ENCODE measurements around the gene GRID2.

Gene GRID2

DNA sequence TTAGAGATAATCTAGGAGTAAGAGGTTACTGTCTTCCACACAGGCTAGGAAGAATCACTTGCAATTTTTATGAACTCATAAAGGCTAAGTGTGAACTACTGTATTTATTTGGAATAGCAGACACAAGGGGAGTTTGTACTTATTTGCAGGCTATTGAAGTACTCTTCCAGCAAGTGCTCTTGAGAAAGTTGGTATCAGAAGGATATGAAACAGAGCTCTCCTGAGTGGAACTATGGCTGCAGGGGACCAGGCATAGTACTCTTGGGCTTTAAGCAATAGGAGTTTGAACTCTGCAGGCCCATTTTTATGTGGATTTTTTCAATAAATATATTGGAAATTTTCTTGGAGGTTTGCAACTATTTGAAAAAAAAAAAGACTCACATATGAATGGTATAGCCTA, 768.5 kb downstream of the GRID2 start:
- no peak for TF ChIP-seq SIN3A (IDR thresholded peaks at IDR 0.05; ENCODE audit: borderline replicate concordance, insufficient read depth, low read length)
- no peak for TF ChIP-seq TAF1 (IDR thresholded peaks at IDR 0.05; ENCODE audit: borderline replicate concordance, insufficient read depth, low read length)
- no peak for TF ChIP-seq FOXP2 (optimal IDR thresholded peaks at IDR 0.05; ENCODE audit: borderline replicate concordance, extremely low read depth, extremely low read length, insufficient read depth)
- TF ChIP-seq POLR2AphosphoS5 (IDR thresholded peaks at IDR 0.05; ENCODE audit: low read depth, low read length), result no peak
- TF ChIP-seq, protein P1, sequence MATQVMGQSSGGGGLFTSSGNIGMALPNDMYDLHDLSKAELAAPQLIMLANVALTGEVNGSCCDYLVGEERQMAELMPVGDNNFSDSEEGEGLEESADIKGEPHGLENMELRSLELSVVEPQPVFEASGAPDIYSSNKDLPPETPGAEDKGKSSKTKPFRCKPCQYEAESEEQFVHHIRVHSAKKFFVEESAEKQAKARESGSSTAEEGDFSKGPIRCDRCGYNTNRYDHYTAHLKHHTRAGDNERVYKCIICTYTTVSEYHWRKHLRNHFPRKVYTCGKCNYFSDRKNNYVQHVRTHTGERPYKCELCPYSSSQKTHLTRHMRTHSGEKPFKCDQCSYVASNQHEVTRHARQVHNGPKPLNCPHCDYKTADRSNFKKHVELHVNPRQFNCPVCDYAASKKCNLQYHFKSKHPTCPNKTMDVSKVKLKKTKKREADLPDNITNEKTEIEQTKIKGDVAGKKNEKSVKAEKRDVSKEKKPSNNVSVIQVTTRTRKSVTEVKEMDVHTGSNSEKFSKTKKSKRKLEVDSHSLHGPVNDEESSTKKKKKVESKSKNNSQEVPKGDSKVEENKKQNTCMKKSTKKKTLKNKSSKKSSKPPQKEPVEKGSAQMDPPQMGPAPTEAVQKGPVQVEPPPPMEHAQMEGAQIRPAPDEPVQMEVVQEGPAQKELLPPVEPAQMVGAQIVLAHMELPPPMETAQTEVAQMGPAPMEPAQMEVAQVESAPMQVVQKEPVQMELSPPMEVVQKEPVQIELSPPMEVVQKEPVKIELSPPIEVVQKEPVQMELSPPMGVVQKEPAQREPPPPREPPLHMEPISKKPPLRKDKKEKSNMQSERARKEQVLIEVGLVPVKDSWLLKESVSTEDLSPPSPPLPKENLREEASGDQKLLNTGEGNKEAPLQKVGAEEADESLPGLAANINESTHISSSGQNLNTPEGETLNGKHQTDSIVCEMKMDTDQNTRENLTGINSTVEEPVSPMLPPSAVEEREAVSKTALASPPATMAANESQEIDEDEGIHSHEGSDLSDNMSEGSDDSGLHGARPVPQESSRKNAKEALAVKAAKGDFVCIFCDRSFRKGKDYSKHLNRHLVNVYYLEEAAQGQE (IDR thresholded peaks at IDR 0.05; ENCODE audit: insufficient read depth in 1 of 2, low read depth in 2 of 2, low read length in 2 of 2), result no peak

DNA sequence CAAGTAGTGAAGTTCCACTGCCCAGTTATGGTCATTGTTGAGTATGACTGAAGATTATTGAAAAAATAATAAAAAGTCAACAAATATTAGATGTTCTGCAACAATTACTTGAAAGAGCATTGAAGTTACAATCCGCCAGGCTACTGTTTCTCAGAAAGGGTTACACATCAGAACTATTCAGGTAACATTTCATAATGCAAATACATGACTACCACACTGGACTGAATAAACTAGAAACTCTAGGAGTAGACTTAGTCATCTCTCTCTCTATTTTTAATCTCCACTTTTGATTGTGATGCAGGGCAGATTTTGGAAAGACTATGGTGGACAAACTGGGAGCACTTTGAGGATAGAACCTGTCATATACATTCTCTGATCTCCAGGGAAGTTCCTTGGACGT, 776.5 kb downstream of the GRID2 start:
- no peak for TF ChIP-seq SIN3A (IDR thresholded peaks at IDR 0.05; ENCODE audit: borderline replicate concordance, insufficient read depth, low read length)
- no peak for TF ChIP-seq POLR2AphosphoS5 (IDR thresholded peaks at IDR 0.05; ENCODE audit: low read depth, low read length)
- TF ChIP-seq FOXP2 (optimal IDR thresholded peaks at IDR 0.05; ENCODE audit: borderline replicate concordance, extremely low read depth, extremely low read length, insufficient read depth), result no peak
- TF ChIP-seq, protein P1 (IDR thresholded peaks at IDR 0.05; ENCODE audit: insufficient read depth in 1 of 2, low read depth in 2 of 2, low read length in 2 of 2), result no peak

DNA sequence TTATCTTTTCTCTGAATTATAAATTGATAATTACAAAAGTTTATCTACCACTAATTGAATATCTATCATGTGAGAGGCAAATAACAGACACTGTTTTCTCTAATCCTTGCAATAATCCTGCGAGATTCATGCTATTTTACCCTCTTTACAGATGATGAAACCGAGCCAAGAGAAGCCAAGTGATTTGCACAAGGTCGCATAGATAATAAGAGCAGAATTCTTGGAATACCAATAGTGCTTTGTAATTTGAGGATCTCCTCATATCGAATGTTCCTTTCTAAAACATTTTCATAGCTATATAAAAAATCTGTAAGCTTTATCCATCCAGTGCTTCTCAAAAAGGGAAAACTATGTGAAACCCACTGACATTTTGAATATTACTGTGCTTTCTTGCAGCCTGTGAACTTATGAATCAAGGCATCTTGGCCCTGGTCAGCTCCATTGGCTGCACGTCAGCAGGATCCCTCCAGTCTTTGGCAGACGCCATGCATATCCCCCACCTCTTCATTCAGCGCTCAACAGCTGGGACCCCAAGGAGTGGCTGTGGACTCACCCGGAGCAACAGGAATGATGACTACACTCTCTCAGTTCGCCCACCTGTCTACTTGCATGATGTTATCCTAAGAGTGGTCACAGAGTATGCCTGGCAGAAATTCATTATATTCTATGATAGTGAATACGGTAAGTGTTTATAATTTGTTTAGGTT, 781.0 kb downstream of the GRID2 start:
- TF ChIP-seq POLR2AphosphoS5 (IDR thresholded peaks at IDR 0.05; ENCODE audit: low read depth, low read length), result no peak
- TF ChIP-seq, protein P1 (IDR thresholded peaks at IDR 0.05; ENCODE audit: insufficient read depth in 1 of 2, low read depth in 2 of 2, low read length in 2 of 2), result no peak
- TF ChIP-seq SIN3A (IDR thresholded peaks at IDR 0.05; ENCODE audit: borderline replicate concordance, insufficient read depth, low read length), result no peak
- no peak for TF ChIP-seq FOXP2 (optimal IDR thresholded peaks at IDR 0.05; ENCODE audit: borderline replicate concordance, extremely low read depth, extremely low read length, insufficient read depth)
- TF ChIP-seq TAF1 (IDR thresholded peaks at IDR 0.05; ENCODE audit: borderline replicate concordance, insufficient read depth, low read length), result no peak

DNA sequence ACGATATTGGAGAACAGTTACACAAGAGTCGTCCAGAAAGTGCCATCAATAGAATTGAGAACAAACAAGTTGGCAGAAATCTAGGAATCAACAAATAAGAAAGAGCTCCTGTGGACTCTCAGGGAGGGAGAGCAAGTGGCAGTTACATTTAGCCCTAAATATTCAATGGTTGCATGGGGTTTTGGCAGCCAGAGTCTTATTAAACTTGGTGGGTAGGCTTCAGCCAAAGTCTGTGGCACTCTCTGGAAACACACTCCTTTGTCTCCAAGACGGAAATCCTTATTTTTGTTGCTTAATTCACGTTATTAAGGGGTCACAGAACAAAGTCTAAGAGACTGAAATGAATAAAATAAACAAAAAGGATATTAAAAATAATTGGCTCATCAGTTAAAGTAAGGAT, 782.6 kb downstream of the GRID2 start:
- TF ChIP-seq, protein P1 (IDR thresholded peaks at IDR 0.05; ENCODE audit: insufficient read depth in 1 of 2, low read depth in 2 of 2, low read length in 2 of 2), result no peak
- no peak for TF ChIP-seq POLR2AphosphoS5 (IDR thresholded peaks at IDR 0.05; ENCODE audit: low read depth, low read length)
- no peak for TF ChIP-seq TAF1 (IDR thresholded peaks at IDR 0.05; ENCODE audit: borderline replicate concordance, insufficient read depth, low read length)
- TF ChIP-seq SIN3A (IDR thresholded peaks at IDR 0.05; ENCODE audit: borderline replicate concordance, insufficient read depth, low read length), result no peak
- TF ChIP-seq FOXP2 (optimal IDR thresholded peaks at IDR 0.05; ENCODE audit: borderline replicate concordance, extremely low read depth, extremely low read length, insufficient read depth), result no peak
